Skin epidermis (tissue), 12 donors: Measurements from ENCODE around the gene MAPK4.
"Not testable (repeated sequence)": the region's sequence is repeated elsewhere in the genome, so short reads cannot be mapped to it uniquely, and the experiment has no call there.

ENCODE experiments used
- H3K27ac ChIP-seq, 21 experiments: fragments of 200-600 bp; sonication (generic) in 11 of 21; one replicate each; pipeline ENCODE4 v1.5.0; 2020; ENCODE audit warnings: mild to moderate bottlenecking in 3 of 21, inconsistent platforms in 2 of 21, moderate library complexity in 2 of 21
- H3K4me3 ChIP-seq, 7 experiments: fragments of 200-600 bp; sonication (generic) in 2 of 7; one replicate each; pipeline ENCODE4 v1.5.0; 2020; ENCODE audit warnings: inconsistent platforms in 2 of 7, mild to moderate bottlenecking in 2 of 7, moderate library complexity in 1 of 7

Gene MAPK4

DNA sequence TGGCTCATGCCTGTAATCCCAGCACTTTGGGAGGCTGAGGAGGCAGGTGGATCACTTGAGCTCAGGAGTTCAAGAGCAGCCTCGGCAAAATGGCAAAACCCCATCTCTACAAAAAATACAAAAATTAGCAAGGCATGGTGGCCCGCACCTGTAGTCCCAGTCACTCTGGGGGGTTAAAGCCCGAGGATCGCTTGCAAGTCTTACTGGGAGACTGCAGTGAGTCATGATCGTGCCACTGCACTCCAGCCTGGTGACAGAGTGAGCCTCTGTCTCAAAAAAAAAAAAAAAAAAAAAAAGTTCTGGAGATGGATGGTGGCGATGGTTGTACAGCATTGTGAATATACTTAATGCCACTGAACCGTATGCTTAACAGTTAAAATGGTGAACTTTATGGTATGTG lies 147.4 kb downstream of the MAPK4 start:
- not testable (repeated sequence) for H3K27ac ChIP-seq, H3K4me3 ChIP-seq

DNA sequence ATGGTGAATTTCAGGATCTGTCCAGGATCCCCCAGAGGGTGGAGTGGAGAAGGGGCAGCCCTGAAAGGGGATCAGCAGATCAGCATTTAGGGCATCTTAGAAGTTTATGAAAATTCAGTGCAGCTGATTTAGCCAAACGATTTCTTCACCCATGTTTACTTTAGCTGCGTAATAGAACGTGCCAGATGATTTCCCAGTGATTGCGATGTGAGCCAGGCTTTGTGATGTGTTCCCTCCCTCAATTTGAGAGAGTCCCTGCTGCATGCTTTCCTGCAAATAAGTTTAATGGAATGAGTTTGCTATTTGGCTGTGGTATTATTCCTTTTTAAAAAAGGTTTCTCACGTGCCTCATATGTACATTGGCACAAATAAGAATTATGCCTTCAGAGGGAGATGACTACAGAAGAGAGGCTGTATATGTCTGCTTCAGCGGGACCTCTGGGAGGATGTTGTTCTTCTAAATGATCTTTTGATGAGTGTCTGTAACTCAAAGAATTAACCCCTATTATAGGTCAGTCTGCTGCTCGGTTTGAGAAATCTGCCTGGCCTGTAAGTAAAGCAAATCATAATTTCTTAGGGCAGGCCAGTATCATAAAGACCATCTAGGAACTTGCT lies 148.1 kb downstream of the MAPK4 start:
- Histone ChIP-seq H3K4me3 (no peak overlapping the region), H3K27ac (no peak overlapping the region)

DNA sequence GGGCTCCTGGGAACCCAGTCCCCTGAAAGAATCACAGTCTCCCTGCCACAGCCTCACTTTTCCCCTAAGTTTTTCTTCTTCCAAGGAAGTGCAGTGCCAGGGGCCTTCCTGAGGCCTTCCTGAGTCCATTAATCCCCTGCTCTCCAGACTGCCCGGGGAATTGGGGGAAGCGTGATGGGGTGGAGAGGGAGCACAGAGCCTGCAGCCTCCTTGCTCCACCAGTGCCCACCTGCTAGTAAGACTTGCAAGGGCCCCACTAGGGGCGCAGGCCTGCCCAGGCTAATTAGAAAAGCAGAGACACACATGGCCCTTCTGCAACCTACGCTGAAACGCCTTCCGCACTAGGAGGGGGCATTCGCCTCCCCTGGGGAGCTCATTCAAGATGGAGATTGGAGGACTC lies 149.3 kb downstream of the MAPK4 start:
- no peak overlapping the region for H3K4me3 ChIP-seq
- H3K27ac ChIP-seq = no peak overlapping the region

DNA sequence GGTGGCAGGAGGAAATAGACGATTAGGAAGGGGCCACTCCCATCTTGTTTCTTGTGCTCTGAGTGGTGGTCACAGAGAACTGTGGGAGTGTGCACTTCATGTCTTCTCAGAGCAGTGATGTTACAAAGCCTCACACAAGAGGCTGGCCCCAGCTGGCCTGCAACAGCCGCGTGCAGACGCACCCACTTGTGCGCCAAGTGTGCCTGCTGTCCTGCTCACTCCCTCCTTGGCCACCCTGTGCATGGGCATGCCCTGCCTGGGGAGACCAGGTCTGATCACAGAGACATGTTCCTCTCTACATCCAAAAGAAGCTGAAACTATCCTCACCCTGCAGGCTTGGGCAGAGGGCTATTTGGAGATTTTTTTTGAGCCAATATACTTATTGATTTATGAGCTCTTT lies 151.5 kb downstream of the MAPK4 start:
- no peak overlapping the region for H3K27ac ChIP-seq
- H3K4me3 ChIP-seq = no peak overlapping the region

DNA sequence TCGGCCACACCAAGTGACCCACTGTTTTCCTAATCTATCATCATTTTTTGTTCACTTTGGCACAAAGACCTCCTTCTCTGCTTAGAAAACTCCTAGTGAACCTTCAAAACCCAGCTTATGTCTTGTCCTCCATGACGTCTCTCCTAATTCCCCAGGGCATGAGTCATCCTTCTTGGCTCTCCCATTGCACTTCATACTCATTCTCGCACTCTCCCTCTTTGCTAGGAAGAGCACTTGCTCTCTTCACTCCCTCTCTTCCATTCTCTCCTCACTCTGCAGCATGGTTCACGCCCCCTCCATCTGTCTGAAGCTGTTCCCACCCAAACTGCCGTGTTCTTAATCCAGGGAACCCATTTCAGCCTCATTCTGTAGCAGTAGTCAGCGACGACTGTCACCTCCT lies 156.0 kb downstream of the MAPK4 start:
- H3K4me3 ChIP-seq = no peak overlapping the region
- no peak overlapping the region for H3K27ac ChIP-seq

DNA sequence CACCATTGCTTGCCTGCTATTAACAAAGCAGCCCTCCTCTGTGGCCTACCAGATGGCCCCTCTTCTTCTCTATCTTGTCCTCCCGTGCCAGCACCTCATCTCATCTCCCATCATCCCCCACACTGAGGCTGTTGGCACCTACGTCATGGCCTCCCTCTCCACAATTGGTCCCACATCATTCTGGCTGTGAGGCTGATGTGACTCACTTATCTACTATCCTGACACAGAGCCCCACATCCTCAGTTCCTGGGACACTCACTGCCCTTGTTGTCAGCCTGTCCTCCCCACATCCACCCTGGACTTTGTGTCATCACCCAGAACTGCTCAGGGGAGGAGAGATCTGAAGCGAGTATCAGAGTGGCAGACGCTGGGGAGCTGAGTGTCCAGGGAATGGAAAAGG lies 157.0 kb downstream of the MAPK4 start:
- H3K4me3 ChIP-seq = no peak overlapping the region
- H3K27ac ChIP-seq = no peak overlapping the region

DNA sequence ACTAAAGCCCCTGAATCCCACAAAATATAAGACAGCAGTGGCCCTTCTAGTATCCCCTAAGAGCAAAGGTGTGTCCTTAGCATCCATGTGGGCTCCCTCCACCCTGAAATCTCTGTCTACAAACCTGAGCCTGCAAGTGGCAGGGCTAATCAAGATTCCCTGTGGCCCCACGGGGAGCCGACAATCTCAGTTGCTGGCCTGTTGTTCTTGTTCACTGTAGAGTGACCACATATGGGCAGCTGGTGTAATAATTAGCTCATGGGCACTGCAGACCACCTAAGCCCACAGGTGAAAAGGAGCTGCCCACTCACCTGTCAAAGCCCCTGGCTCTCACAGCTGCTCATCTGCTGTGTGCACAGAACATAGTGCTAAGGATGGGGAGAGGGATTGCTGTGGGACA lies 157.7 kb downstream of the MAPK4 start:
- H3K27ac ChIP-seq = no peak overlapping the region
- H3K4me3 ChIP-seq = no peak overlapping the region

DNA sequence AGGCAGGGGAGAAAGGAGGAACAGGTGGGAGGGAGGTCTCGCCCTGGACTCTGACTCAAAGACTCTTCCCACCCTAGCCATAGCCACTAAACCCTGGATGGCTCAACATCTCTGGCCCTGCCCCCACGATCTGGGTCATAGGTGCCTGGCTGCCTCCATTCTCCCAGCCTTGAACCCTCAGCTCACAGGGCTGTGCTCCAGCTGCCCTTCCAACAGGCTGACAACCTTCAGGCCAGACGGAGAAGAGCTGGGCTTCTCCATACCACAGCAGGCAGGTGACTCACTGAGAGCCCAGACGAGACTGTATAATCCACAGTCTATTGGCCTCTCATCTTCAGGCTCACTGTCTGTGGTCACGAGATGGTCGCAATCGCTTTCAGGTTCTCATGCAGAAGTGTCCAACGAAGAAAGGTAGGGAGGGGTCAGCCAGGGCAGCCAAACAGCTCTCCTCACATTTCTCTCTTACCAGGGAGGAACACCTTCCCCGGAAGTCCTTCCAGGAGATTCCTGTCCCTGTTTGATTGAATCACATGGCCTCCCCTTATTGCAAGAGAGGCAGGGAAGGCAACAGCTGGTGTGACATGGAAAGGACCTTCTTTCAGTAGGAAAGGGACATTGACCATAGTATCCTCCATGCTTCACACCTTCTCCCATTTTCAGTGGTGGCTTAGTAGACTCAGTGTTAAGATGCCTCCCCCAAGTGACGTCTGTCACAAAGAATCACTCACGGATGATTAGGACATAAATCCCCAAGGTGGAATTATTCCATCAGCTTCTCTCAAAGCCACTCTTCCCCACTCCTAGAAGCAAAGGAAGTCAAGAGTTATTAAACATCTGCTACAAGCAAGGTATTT lies 159.8 kb downstream of the MAPK4 start:
- no peak overlapping the region for H3K27ac ChIP-seq

DNA sequence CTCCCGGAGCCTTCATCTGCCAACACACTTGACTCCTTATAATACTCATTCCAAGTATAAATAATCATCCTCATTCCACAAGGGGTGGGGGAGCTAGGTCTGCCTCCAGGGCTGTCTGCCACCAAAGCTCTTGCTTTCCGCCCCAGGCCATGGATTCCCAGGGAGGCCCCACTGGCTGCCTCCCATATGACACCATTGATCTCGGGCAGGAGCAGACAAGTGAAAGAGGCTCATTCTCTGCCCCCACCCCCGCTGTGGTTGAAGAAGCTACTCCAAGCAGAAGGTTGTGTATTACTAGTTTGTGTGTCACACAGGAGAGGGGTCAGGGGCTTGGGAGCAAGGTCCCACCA lies 160.4 kb downstream of the MAPK4 start:
- Histone ChIP-seq H3K4me3 (no peak overlapping the region), H3K27ac (no peak overlapping the region)

More for the DNA sequence above, 159.8 kb downstream of the MAPK4 start:
- H3K4me3 ChIP-seq = no peak overlapping the region

DNA sequence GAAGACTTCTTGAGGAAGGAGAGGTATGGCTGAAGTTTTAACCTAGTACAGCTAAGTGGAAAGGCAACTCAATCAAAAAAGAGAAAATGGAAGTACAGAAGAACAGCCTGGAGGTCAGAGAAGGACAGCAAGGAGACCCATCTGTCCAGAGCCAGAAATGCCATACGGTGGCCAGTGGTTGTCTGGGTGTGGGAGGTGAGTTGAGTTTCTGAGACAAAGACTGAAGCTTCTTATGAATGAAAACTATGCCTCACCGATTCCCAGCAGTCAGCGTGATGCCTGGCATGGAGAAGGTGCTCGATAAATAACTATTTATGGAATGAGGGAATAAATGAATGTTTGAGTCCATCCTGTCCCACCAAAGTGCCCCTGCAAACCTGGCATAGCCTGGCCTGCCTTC lies 161.1 kb downstream of the MAPK4 start:
- H3K27ac ChIP-seq = no peak overlapping the region
- H3K4me3 ChIP-seq = no peak overlapping the region

DNA sequence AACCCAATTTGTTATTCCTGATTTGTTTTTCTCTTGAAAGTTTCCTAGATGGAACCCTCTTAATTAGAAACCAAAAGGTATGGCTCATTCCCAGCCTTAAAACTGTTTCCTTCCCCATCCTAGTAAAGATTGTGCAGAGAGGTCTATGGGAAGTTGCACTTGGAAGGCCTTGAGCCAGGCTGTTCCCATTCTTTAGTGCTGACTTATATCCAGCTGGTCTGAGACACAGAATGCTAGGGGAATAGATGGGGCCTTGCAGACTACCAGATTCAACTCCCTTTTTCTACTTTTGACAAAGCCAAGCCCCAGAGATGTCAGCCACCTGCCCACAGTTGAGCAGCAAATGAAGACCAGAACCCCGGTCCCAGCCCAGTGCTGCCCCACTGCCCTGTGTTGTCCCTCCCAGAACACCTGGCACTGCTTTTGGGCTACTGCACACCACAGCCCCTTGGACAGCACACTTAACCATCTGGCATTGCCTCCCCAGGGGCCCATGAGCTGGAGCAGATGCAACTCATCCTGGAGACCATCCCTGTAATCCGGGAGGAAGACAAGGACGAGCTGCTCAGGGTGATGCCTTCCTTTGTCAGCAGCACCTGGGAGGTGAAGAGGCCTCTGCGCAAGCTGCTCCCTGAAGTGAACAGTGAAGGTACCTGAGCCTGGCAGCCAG lies 161.7 kb downstream of the MAPK4 start:
- H3K27ac ChIP-seq = no peak overlapping the region
- H3K4me3 ChIP-seq = no peak overlapping the region

DNA sequence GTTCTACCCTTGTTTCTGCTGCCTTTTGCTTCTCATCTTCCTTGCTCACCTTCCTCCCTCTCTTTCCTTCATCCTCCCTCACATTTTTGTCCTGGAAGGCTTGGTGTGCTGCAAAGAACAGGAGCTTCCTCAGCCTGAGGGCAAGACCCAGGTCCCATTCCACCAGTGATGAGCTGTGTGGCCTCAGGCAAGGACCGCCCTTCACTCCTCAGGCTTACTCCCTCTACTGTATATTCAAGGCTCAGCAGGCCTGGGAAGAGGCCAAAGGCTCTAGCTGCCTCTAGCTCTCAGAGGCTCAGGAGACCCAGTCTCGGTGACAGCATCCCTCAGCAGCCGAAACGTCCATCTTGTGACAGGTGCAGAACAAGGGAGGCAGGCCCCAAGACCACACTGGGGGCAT lies 162.4 kb downstream of the MAPK4 start:
- H3K4me3 ChIP-seq = no peak overlapping the region
- no peak overlapping the region for H3K27ac ChIP-seq

DNA sequence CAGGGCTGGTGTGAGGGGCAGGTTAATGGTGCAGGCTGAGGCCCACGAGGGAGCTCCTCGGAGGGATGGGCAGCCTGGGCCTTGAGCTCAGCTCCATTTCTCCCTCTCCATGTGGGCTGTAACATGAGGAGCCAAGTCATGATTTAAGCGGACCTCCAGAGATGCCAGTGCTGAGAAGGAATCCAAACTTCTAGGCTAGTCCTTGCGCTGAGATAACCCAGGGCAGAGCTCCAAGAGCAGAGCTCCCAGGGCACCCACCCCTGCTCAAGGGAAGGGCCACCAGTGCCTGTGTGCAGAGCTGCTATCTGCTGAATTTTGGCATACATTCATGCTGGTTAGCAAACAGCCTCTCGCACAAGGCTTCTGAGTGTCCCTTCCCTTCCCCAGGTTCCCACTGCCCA lies 164.9 kb downstream of the MAPK4 start:
- H3K27ac ChIP-seq = no peak overlapping the region
- H3K4me3 ChIP-seq = no peak overlapping the region

DNA sequence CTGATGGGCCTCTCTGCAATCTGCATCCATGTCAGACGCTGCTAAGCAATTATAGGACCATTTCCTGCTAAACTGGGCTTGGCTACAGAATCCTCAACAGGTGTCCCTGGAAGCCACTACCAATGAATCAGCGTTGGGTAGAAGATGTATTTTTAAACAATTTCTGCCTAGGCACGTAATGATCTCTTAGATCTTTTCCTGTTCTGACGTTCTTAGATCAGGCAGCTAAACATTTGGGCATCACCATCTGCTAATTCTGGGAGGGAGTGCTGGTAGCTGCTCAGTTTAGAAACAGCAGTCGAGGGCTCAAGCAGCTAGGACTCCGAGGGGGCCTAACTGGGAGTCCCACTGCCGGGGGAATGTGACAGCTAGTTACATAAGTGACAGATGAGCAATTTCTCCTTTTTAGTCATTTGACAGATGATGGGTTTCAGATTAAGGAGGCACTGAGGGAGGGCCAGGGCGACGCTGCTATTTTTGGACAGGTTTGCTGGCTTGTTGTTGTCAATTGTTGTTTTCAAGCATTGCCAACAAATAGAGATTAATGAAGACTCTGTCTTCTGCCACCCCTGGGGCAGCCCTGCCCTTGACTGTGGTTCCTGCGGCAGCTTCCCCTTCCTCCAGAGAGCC lies 167.2 kb downstream of the MAPK4 start:
- Histone ChIP-seq H3K27ac (no peak overlapping the region), H3K4me3 (no peak overlapping the region)

DNA sequence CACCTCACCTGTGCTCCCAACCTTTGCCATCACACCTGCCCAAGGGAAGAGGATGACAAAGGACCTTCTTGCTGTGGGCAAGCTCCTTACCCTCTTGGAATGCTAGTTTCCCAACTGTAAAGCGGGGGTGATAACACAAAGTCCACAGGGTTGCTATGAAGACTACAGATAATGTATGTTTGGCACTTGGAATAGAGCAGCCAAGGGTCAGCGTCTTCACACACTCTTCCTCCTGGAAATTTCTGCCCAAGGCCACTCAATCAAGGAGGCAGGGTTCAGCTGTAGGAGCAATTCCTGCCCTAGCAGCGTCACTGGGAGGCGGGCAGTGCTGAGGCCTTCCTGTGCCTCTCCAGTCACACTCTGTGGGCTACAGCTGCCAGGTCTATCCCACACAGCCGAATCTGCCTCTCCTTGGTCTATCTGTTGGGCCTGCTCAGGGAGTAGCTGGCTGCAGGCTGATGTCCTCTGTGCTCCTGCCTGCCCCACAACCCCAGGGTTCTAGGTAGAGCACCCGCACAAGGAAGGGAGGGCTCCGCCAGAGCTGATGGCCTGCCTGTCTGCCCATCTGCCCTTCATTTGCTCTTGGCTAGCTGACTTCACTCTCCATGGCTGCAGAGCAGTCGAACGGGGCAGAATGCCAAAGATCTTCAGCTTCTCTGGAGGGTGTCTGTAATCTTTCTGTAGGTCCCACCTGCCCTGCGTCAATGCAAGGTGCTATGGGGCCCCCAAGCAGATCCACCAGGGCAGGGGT lies 168.0 kb downstream of the MAPK4 start:
- H3K4me3 ChIP-seq = no peak overlapping the region
- no peak overlapping the region for H3K27ac ChIP-seq

DNA sequence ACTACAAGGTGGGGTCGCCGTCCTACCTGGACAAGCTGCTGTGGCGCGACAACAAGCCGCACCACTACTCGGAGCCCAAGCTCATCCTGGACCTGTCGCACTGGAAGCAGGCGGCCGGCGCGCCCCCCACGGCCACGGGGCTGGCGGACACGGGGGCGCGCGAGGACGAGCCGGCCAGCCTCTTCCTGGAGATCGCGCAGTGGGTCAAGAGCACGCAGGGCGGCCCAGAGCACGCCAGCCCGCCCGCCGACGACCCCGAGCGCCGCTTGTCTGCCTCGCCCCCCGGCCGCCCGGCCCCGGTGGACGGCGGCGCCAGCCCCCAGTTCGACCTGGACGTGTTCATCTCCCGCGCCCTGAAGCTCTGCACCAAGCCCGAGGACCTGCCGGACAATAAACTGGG lies 169.5 kb downstream of the MAPK4 start:
- Histone ChIP-seq H3K4me3 (no peak overlapping the region), H3K27ac (no peak overlapping the region)

DNA sequence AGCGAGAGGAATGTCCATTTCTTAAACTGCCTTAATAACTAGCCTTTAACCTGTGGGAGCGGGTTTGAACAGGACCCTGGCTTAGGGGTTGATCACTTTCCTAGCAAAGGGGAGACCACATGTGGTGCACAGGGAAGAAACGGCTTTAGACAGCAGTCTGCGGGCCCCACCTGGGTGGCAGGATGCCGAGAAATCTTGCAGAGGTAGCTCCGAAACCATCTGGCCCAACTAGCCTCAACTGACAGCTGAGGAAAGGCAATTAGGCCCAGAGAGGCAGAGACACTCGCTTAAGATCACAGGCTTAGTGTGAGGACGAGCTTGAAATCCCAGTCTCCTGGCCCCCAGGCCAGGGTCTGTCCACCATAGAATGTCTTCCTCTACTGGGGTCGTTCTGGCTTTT lies 170.1 kb downstream of the MAPK4 start:
- Histone ChIP-seq H3K4me3 (no peak overlapping the region), H3K27ac (no peak overlapping the region)

DNA sequence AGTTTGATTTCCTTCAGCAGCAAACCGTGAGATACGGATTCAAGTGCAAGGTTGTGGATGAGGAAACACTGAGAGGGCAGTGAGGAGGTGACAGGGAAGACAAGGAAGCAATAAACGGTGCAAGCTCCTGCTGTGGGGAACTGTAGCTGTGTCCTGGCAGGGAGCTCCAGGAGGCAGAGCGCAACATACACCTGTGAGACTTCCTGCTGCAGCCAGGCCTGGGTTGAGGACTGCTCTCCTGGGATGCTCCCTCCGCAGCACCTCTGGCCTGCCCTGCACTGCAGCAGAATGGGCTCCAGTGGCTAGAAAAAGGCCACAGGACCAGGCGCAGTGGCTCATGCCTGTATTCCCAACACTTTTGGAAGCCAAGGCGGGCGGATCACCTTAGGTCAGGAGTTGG lies 174.5 kb downstream of the MAPK4 start:
- Histone ChIP-seq H3K27ac (no peak overlapping the region), H3K4me3 (no peak overlapping the region)

DNA sequence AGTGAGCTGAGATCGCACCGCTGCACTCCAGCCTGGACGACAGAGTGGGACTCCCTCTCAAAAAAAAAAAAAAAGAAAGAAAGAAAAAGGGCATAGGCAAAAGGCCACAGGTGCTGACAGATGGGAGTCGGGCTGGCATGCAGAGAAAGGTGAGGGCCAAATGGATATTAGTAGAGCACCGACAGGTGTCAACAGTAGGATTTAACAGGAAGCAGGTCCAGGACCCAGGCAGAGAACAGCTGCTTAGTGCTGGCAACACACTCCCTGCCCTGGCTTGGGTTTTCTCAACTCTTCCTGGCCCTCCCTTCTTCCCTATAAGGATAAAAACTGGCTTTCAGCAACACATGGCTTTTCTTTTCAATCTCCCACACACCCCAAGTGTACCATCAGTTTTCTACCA lies 175.0 kb downstream of the MAPK4 start:
- H3K27ac ChIP-seq = no peak overlapping the region
- no peak overlapping the region for H3K4me3 ChIP-seq

DNA sequence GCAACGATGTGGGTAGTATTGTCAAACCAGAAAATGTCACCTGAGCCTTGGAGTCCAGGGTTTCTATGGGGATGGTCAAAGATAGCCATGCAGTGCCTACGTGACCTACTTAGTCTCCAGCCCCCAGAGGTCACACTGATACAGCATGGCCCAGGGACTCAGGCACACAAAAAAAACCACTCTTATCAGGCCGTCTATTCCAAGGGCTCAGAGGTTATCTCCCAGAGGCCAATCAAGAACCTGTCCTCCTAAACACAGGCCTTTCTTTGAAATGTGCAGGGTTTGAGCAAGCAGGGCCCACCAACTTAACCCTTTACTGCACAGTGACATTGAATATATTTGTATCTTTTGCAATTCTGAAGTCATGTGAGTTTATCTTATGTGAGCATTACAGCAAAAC lies 177.2 kb downstream of the MAPK4 start:
- Histone ChIP-seq H3K4me3 (no peak overlapping the region), H3K27ac (no peak overlapping the region)
